Measurements from ENCODE around the gene MYLK4.

- TF ChIP-seq POLR2A (IDR thresholded peaks at IDR 0.05; ENCODE audit: low read length), result no peak
- TF ChIP-seq GATA1 (IDR thresholded peaks at IDR 0.05; ENCODE audit: low read depth, low read length), result no peak
Observed at GRCh38 chr6:2786269-2786668, 35.5 kb upstream of the MYLK4 start.
